Esophagus muscularis mucosa (tissue), 3 donors: ENCODE measurements around the gene VMP1.

Source experiments
- EP300 ChIP-seq: sonication (generic); formaldehyde crosslinking; IDR thresholded peaks from one replicate; pipeline ENCODE4 v1.6.1; 2017; ENCODE audit warnings: antibody characterized with exemption
- TF ChIP-seq, protein P1 (sequence below), 3 experiments: fragments of 200-600 bp in 2 of 3; fragments of 450-650 bp in 1 of 3; sonication (generic) in 2 of 3; IDR thresholded peaks; one replicate each; pipeline ENCODE4 v1.5.1; 2017 to 2019; ENCODE audit warnings: antibody characterized with exemption in 3 of 3, mild to moderate bottlenecking in 2 of 3, moderate library complexity in 1 of 3

DNA sequence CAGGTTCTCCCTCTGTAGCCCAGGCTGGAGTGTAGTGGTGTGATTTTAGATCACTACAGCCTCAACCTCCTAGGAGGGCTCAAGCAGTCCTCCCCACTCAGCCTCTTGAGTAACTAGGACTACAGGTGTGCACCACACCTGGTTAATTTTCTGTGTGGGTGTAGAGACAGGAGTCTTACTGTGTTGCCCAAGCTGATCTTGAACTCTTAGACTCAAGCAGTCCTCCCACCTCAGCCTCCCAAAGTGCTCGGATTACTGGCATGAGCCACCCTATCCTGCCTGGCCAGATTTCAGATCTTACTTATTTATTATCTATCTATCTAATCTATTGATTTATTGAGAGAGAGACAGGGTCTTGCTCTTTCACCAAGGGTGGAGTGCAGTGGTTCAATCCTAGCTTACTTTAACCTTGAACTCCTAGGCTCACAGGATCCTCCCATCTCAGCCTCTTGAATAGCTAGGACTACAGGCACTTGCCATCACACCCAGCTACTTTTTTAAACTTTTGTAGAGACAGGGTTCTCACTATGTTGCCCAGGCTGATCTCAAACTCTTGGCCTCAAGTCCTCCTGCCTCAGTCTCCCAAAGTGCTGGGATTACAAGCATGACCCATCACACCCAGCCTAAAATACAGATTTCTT is 123.5 kb downstream of the VMP1 start:
- TF ChIP-seq, protein P1, sequence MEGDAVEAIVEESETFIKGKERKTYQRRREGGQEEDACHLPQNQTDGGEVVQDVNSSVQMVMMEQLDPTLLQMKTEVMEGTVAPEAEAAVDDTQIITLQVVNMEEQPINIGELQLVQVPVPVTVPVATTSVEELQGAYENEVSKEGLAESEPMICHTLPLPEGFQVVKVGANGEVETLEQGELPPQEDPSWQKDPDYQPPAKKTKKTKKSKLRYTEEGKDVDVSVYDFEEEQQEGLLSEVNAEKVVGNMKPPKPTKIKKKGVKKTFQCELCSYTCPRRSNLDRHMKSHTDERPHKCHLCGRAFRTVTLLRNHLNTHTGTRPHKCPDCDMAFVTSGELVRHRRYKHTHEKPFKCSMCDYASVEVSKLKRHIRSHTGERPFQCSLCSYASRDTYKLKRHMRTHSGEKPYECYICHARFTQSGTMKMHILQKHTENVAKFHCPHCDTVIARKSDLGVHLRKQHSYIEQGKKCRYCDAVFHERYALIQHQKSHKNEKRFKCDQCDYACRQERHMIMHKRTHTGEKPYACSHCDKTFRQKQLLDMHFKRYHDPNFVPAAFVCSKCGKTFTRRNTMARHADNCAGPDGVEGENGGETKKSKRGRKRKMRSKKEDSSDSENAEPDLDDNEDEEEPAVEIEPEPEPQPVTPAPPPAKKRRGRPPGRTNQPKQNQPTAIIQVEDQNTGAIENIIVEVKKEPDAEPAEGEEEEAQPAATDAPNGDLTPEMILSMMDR (IDR thresholded peaks at IDR 0.05), result no peak
- no peak for TF ChIP-seq EP300
